Right atrium auricular region (tissue), 2 donors: ENCODE measurements around the gene NMNAT3. TPM values are rescaled to one million over a fixed set of nuclear protein-coding genes. Genes with fewer than 3 reads are reported as not detected.

Experiments
- DNase-seq: peaks from one replicate; pipeline ENCODE4 v3.0.0-alpha.2; 2019; ENCODE audit warnings: low spot score
- H3K27ac ChIP-seq, 2 donors: fragments of 200-600 bp; sonication (generic); 1 replicate in 1 of 2; 2 replicates in 1 of 2; pipeline ENCODE4 v1.5.1; 2016 to 2019
- H3K27me3 ChIP-seq, 2 donors: fragments of 200-600 bp; sonication (generic); one replicate each; pipeline versions ENCODE4 v1.5.1 to v1.6.0; 2017 to 2019
- H3K36me3 ChIP-seq: fragments of 200-600 bp; sonication (generic); one replicate; pipeline ENCODE4 v1.5.1; 2016
- H3K4me1 ChIP-seq, 2 donors: fragments of 200-600 bp; sonication (generic); one replicate each; pipeline versions ENCODE4 v1.5.1 to v1.6.0; 2017 to 2019
- H3K4me3 ChIP-seq, 2 donors: fragments of 200-600 bp; sonication (generic); 1 replicate in 1 of 2; 2 replicates in 1 of 2; pipeline ENCODE4 v1.5.1; 2017 to 2019; ENCODE audit warnings: mild to moderate bottlenecking in 1 of 2, moderate library complexity in 1 of 2
- H3K9me3 ChIP-seq, 2 donors: fragments of 200-600 bp; sonication (generic); one replicate each; pipeline ENCODE4 v1.5.1; 2019
- CTCF ChIP-seq, 2 donors: fragments of 200-600 bp; sonication (generic); IDR thresholded peaks; one replicate each; pipeline ENCODE4 v1.5.1; 2019; ENCODE audit warnings: antibody characterized with exemption in 2 of 2
- total RNA-seq, 2 donors: library from RNA; depleted of rRNA; stranded (reverse); fragments of >200 nt; gene quantifications; one replicate each; pipeline ENCODE4 v1.1.0, GENCODE V29; 2016

Gene NMNAT3
- total RNA-seq, 2 donors from 2014 or later, result 11.0 to 23.4 TPM

GRCh38 chr3:139694542-139694941 lies 16.8 kb upstream of the NMNAT3 start:
- no peak for TF ChIP-seq CTCF (IDR thresholded peaks at IDR 0.05)
- DNase-seq, result no peak
- no peaks in the 10 kb centered on the region for H3K27me3 ChIP-seq

GRCh38 chr3:139691619-139692018 lies 13.8 kb upstream of the NMNAT3 start:
- Histone ChIP-seq H3K36me3 (no peaks in the 10 kb centered on the region), H3K9me3 (no peaks in the 10 kb centered on the region), H3K27me3 (no peaks in the 10 kb centered on the region), H3K4me3 (no peak overlapping the region), H3K27ac (no peak overlapping the region), H3K4me1 (peaks cover 0 to 8% of the 10 kb centered on the region in 2 donors)
- no peak for TF ChIP-seq CTCF (IDR thresholded peaks at IDR 0.05)
- no peak for DNase-seq

More at GRCh38 chr3:139694542-139694941, 16.8 kb upstream of the NMNAT3 start:
- Histone ChIP-seq H3K4me1 (peaks cover 0 to 5% of the 10 kb centered on the region in 2 donors), H3K27ac (no peak overlapping the region), H3K36me3 (no peaks in the 10 kb centered on the region), H3K9me3 (no peaks in the 10 kb centered on the region), H3K4me3 (no peak overlapping the region)

GRCh38 chr3:139689708-139690228 lies 12.0 kb upstream of the NMNAT3 start:
- no peak for TF ChIP-seq CTCF (IDR thresholded peaks at IDR 0.05)

GRCh38 chr3:139689122-139689521 lies 11.3 kb upstream of the NMNAT3 start:
- no peak for DNase-seq
- Histone ChIP-seq H3K27me3 (no peaks in the 10 kb centered on the region), H3K4me3 (no peak overlapping the region), H3K4me1 (peaks cover 0 to 3% of the 10 kb centered on the region in 2 donors), H3K36me3 (no peaks in the 10 kb centered on the region), H3K9me3 (no peaks in the 10 kb centered on the region), H3K27ac (no peak overlapping the region)
- TF ChIP-seq CTCF (IDR thresholded peaks at IDR 0.05), result no peak

More at GRCh38 chr3:139689708-139690228, 12.0 kb upstream of the NMNAT3 start:
- no peak for DNase-seq
- no peak overlapping the region for H3K27ac ChIP-seq
- H3K4me3 ChIP-seq, result no peak overlapping the region
- H3K4me1 ChIP-seq, result peaks cover 0 to 3% of the 10 kb centered on the region in 2 donors
- H3K27me3 ChIP-seq, result no peaks in the 10 kb centered on the region
- no peaks in the 10 kb centered on the region for H3K9me3 ChIP-seq
- no peaks in the 10 kb centered on the region for H3K36me3 ChIP-seq

- Histone ChIP-seq H3K4me3 (no peak overlapping the region), H3K27ac (no peak overlapping the region), H3K9me3 (no peaks in the 10 kb centered on the region), H3K4me1 (peaks cover 0 to 3% of the 10 kb centered on the region in 2 donors), H3K27me3 (no peaks in the 10 kb centered on the region), H3K36me3 (no peaks in the 10 kb centered on the region)
- no peak for DNase-seq
- no peak for TF ChIP-seq CTCF (IDR thresholded peaks at IDR 0.05)
These were observed 9.7 kb upstream of the NMNAT3 start for GRCh38 chr3:139687431-139687830.

- Histone ChIP-seq H3K9me3 (no peaks in the 10 kb centered on the region), H3K27ac (no peak overlapping the region), H3K27me3 (no peaks in the 10 kb centered on the region), H3K36me3 (no peaks in the 10 kb centered on the region), H3K4me1 (peaks cover 0 to 3% of the 10 kb centered on the region in 2 donors), H3K4me3 (no peak overlapping the region)
- DNase-seq, result no peak
- TF ChIP-seq CTCF (IDR thresholded peaks at IDR 0.05), result no peak
These were observed 8.9 kb upstream of the NMNAT3 start for GRCh38 chr3:139686624-139687023.
